Hematopoietic multipotent progenitor cell treated with erythropoietin and hydrocortisone succinate and interleukin-3 and kit ligand, for 6 days (in vitro differentiated cells): ENCODE measurements around the gene PPM1J.

ENCODE experiments used
- DNase-seq: peaks from one replicate; pipeline ENCODE4 v3.0.0-alpha.2; 2015

Gene PPM1J

GRCh38 chr1:112686835-112687234 is 28.3 kb downstream of the PPM1J start:
- no peak for DNase-seq

GRCh38 chr1:112686417-112686816 is 28.7 kb downstream of the PPM1J start:
- no peak for DNase-seq

GRCh38 chr1:112685913-112686312 is 29.2 kb downstream of the PPM1J start:
- DNase-seq, result no peak

GRCh38 chr1:112678605-112679004 is 36.5 kb downstream of the PPM1J start:
- DNase-seq, result no peak

GRCh38 chr1:112677501-112677900 is 37.6 kb downstream of the PPM1J start:
- DNase-seq, result no peak

GRCh38 chr1:112676543-112676942 is 38.6 kb downstream of the PPM1J start:
- DNase-seq, result peak; percentile 67

- DNase-seq, result no peak
These were observed 39.3 kb downstream of the PPM1J start for GRCh38 chr1:112675728-112676381.

GRCh38 chr1:112674986-112675727 is 40.0 kb downstream of the PPM1J start:
- DNase-seq, result peak; percentile 55

- peak; percentile 84 for DNase-seq
These were observed 40.6 kb downstream of the PPM1J start, which contains the start of gene MOV10 for GRCh38 chr1:112674440-112674985. TSS of gene MOV10 (plus strand) at chr1:112674659. CDS start at chr1:112674913, 254 bp downstream.

GRCh38 chr1:112673592-112674439 is 41.3 kb downstream of the PPM1J start:
- peak; percentile 59 for DNase-seq

- DNase-seq, result no peak
These were observed 42.3 kb downstream of the PPM1J start for GRCh38 chr1:112672842-112673241.

GRCh38 chr1:112672009-112672408 is 43.1 kb downstream of the PPM1J start:
- no peak for DNase-seq

GRCh38 chr1:112666946-112667345 is 48.2 kb downstream of the PPM1J start:
- DNase-seq, result no peak

GRCh38 chr1:112665857-112666256 is 49.3 kb downstream of the PPM1J start:
- no peak for DNase-seq
